HG02870 (cell line): Measurements from ENCODE around the gene WDSUB1.

ENCODE experiments used
- ATAC-seq: cut with Tn5 transposase; IDR thresholded peaks from one replicate; pipeline ENCODE4 v1.9.1; 2021; ENCODE audit warnings: mild to moderate bottlenecking, moderate library complexity; ENCODE audit not compliant: unreplicated experiment

The WDSUB1 gene, protein sequence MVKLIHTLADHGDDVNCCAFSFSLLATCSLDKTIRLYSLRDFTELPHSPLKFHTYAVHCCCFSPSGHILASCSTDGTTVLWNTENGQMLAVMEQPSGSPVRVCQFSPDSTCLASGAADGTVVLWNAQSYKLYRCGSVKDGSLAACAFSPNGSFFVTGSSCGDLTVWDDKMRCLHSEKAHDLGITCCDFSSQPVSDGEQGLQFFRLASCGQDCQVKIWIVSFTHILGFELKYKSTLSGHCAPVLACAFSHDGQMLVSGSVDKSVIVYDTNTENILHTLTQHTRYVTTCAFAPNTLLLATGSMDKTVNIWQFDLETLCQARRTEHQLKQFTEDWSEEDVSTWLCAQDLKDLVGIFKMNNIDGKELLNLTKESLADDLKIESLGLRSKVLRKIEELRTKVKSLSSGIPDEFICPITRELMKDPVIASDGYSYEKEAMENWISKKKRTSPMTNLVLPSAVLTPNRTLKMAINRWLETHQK

DNA sequence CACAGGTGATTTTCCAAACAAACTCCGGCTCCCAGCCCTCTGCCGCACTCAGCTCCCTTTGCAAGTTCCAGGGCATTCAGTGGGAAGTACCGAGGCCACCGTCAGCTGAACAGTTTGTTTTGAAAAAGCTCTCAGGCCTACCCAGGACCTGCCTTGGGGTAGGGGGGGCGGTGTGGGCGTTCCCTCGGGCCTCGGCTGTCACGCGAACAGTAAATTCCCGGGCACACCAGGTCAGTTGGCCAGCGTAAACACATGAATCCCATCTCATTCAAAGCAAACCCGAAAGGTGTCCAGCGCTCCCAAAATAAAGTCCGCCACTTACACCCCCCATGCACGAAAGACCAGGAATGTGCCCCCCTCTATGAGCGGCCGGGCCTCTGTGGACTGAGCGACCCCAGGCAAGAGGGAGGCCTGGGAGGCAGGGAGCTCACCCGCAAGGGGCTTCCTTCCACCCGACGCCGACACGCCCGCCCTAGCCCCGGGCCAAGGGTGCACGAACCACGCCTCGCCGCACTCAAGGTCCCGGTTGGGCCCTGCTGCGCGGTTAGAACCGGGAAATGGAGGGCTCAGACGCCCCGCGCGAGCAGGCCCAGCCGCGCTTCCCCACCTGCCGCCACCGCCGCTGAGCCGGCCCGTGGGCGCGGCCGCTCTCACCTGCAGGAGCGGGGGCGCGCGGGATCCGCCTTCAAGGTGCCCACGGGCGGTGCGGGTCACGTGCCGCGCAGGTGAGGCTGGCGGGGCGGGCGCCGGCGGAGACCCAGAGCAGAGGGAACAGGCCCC lies at the start of gene WDSUB1:
Gene WDSUB1 (minus strand): TSS at position 775 of the 780 bp plus-strand sequence. CDS start 3,634 bp downstream, outside the sequence.
- peak; percentile 32 for ATAC-seq

DNA sequence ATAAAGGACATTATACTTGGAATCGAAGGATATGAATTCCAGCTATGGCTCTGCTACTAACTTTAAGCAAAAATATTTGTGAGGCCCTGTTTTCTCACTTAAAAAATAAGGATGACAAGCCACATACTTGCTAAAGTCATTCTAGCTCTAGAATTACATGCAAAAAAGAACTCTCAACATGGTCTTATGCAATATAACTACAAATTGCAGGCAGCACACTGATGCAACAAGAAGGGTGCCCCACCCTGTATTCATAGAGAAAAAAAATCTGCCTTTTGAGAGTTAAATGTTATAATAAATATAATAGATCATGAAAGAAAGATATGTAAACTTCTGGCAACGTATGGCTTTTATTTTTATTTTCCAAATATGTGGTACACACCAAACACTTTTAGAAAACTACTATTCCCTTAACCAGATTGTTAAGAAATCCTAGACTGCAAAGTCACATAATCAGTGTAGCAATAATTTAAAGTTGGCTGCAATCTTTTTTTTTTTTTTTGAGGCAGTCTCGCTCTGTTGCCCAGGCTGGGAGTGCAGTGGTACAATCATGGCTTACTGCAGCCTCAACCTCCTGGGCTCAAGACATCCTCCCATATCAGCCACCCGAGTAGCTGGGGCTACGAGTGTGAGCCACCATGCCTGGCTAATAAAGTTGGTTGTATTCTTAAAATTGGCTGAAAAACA lies 40.2 kb upstream of the WDSUB1 start:
- ATAC-seq: no peak

GRCh38 chr2:159322419-159322818 lies 35.9 kb upstream of the WDSUB1 start:
- no peak for ATAC-seq

DNA sequence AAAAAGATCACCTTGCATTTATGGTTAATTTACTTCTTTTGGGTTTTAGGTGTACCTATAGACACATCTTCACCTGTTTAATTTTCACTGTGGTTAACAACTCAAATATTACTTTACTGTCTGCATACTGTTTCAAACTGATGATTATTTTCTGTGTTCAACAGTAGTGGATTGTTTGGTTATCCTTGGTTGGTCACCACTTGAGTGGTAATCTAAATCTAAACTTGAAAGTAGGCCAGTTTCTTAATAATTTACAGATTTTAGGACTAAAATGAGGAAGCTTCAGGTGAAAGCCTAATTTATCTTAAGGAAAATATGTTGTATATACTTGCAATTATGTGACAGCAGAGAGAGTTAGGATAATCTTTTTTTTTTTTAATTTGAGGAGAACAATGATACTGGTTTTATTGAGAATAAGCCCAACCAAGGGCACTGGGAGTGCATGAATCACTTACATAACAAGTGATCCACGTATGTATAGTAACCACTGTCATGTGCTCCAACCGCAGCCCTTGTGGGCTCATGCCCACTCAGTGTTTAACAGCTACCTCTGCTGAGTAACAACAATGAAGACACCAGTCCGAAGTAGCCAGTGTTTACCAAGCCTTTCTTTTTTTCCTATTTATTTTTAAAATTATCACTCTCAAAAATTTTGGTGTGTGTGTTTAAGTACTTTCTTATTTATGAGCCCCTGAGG lies 31.0 kb upstream of the WDSUB1 start:
- no peak for ATAC-seq

- ATAC-seq: no peak
Measured at GRCh38 chr2:159307942-159308341, 21.4 kb upstream of the WDSUB1 start.

- no peak for ATAC-seq
Measured at GRCh38 chr2:159300586-159300985, 14.1 kb upstream of the WDSUB1 start.

GRCh38 chr2:159298967-159299366 lies 12.5 kb upstream of the WDSUB1 start:
- no peak for ATAC-seq

- no peak for ATAC-seq
Measured at GRCh38 chr2:159297042-159297707, 10.7 kb upstream of the WDSUB1 start.

DNA sequence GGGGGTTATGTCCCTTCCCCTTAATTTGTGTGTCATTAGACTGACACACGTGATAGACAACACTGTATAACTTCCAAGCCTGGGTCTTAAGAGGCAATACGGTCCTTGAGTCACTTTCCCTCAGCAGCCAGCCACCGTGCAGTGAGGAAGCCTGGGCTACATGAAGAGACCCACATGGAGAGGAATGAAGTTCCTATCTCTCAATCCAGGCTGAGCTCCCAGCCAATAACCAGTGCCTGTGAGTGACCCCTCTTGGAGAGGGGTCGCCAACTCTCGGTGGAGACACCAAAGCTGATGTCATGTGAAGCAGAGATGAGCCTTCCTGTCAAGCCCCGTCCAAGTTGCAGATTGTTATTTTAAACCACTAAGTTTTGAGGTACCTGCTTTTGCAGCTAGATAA lies 5.7 kb upstream of the WDSUB1 start:
- no peak for ATAC-seq

GRCh38 chr2:159290289-159290907 lies 3.9 kb upstream of the WDSUB1 start:
- ATAC-seq: no peak

- ATAC-seq: no peak
Measured at GRCh38 chr2:159287733-159288132, 1.2 kb upstream of the WDSUB1 start.

DNA sequence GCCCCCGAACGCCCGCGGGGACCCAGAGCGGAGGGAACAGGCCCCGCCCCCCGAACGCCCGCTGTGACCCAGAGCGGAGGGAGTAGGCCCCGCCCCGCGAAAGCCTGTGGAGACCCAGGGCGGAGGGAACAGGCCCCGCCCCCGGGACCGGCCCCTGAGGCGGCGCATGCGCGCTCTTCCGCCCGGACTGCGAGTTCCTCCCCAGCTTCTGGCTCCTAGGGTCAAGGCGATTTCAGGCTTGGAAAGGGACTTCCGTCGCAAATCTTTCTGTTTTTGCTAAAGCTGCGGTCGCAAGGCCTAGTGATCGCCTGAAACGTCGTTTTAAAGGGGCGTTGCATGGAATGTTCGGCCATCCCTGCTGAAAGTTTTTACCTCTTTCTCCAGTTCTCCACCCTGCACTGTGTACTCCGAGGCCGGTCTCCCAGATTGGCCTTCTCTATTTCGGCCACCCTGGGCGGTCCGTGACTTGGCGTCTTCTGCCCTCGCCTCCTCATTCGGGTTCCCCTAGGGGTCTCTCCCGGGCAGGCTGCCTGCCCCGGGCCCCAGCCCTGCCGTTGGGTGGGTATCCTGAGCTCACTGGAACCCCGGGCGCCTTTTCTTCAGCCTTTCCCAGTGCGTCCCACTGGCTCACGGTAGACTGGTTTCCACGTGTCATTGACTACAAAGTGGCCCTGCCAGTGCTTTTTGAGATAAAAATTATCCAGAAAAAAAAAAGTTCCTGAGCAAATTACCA lies 372 bp upstream of the WDSUB1 start:
- ATAC-seq: peak; percentile 87

DNA sequence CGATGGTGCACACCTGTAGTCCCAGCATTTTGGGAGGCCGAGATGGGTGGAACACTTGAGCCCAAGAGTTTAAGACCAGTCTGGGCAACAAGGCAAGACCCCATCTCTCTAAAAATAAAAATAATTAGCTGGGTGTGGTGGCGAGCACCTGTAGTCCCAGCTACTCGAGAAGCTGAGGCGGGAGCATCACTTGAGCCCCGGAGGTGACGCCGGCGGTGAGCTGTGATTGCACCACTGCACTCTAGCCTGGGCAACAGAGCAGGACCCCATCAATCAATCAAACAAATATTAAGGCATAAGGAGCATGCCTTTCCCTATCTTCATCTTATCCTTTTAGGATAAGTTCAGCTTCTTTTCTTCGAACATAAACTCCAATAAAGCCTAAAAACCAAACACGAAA lies 1.1 kb downstream of the WDSUB1 start:
- no peak for ATAC-seq

DNA sequence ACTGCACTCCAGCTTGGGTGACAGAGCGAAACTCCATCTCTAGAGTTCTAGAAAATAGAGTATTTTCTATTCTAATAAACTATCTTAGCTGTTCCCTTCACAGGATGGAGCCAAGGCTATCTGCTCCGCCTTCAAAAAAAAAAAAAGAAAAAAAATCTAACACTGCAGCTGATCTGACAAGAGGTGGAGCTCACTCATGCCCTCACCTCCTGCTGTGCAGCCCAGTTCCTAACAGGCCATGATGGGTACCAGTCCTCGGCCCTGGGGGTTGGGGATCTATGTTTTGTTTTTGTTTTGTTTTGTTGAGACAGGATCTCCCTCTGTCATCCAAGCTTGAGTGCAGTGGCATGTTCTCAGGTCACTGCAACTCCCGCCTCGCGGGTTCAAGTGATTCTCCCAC lies 3.0 kb downstream of the WDSUB1 start:
- no peak for ATAC-seq

- ATAC-seq: no peak
Measured at GRCh38 chr2:159281002-159281401, 5.5 kb downstream of the WDSUB1 start.

GRCh38 chr2:159279700-159280099 lies 6.8 kb downstream of the WDSUB1 start:
- ATAC-seq: no peak

DNA sequence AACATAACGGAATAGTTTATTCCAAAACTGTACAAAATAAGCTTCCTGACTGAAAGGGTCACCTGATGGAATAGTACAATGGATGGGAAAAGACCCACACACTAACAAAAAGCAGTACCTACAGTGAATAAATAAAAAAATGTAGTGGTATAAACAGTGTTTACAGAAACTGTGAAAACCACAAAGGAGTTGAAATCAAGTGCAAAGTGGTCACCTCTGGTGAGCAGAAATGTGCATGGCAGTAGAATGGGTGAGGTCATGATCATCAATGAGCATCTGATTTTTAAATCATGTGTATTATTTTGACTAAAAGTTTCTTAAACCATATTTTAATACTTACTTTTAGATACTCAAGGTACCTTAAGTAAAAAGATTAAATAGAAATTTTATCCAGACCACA lies 11.4 kb downstream of the WDSUB1 start:
- no peak for ATAC-seq

DNA sequence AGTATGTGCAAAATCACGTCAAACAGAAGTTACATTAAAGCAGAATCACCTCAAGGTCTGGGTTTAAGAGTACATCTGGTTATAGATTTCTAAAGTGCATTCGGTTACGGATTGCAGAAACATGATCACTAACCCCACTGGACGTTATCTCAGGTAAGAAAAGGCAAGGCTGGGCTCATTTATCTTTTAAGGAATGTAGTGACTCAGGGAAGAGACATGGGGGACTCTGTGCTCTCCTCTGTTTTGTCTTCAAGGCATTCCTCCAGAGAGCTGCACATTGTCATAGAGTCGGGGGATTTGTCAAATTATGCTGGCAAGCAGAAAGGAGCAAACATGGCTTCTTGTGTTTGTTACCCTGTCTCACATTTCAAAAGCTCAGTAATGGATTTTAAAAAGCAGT lies 14.3 kb downstream of the WDSUB1 start:
- no peak for ATAC-seq

- ATAC-seq: no peak
Measured at GRCh38 chr2:159270744-159271379, 15.6 kb downstream of the WDSUB1 start.
